Stimulated activated CD4-positive, alpha-beta T cell treated with anti-CD3 and anti-CD28 coated beads, Interleukin-4, amount 100 ng/mL, for 4 hours (primary cell): Measurements from ENCODE around the gene KCNH8.
"Not testable (repeated sequence)": the region's sequence is repeated elsewhere in the genome, so short reads cannot be mapped to it uniquely, and the experiment has no call there.

Experiments used
- DNase-seq, 2 experiments: peaks; one replicate each; pipeline ENCODE4 v3.0.0-alpha.2; 2020

KCNH8 gene

DNA sequence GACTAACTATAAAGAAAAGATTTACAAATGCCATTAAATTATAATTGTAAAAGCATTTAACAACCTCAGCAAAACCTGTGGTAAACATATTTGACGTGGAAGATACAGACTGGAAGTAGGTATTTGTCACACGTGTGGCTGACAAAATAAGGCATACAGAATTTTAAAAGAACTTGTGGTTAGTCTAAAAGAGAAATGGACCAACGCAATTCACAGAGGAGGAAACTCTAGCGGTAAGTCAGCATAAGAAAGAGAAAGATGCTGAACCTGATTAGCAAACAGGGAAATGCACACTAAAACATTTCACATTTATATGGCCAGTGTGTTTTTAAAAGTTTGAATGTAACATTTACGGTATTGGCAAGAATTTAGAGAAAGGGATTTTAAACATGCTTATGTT, 35.3 kb downstream of the KCNH8 start:
- no peak for DNase-seq

DNA sequence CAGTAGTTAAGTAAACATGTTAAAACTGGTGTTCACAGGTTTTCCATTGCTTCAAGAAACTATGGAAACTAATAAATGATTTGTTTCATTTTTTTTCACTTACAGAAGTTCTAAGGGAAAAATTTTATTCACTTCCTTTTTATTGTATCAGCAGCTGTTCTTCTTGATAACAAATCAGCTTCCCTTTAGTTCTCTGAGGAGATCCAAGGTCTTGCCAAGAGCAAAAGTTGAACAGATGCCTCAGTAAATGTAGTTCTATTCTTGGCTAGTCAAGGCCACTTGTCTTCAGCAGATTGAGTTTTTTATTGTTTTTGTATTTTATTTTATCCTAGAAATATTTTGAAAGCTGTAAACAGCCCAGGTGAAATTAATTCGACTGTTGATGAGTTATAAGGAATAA, 41.8 kb downstream of the KCNH8 start:
- no peak for DNase-seq

DNA sequence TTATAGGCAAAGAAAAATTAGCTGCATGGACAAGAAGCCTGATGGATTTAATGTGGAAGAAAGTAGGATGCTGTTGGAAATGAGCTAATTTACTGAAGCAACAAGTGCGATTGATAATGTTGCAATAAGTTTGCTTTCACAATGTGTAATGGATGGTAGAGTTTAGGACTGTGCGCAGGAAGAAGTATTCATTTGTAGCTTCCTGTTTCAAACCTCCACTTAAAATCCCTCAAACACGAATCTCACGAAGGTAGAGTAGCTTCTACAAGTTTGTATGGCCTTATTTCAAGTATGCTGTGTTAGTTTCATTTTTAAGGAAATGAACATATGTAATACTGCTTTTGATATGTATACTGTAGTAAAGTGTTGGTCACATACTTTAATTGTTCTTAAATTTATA, 42.3 kb downstream of the KCNH8 start:
- no peak for DNase-seq

DNA sequence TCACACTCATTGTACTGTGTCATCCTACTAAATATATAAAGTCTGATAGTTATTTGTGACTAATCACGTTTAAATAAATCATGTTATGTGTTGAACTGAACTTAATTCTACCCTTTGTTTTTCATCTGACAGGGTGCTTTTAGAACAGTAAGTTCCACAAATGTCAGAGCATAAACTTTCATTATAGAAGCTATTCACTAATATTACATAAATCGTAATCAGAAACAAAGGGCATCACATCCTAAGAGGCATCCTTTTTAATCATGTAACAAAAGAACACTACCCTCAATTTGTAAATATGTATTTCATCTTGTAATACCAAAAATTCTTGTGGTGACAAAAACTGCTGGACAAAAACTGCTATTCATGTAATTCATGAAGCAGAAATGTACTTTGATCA, 50.8 kb downstream of the KCNH8 start:
- DNase-seq, result no peak

DNA sequence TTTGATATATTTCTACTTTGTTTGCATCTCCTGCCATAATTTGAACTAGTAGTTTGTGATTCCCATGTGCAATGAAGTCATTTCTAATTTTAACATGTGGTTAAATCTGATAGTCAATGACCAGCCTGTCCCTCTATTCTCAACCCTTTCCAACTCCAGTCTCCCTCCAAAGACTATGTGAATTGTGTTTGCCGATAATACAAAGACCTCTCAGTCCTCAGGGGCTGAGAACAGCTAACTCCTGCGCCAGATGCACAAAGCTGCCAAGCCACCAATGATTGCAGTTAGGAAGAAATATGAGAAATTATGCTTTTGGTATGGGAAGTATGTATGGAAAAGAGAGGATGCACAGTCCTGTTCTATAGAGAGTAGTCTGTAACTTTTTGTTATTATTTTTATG, 54.0 kb downstream of the KCNH8 start:
- DNase-seq, result no peak

DNA sequence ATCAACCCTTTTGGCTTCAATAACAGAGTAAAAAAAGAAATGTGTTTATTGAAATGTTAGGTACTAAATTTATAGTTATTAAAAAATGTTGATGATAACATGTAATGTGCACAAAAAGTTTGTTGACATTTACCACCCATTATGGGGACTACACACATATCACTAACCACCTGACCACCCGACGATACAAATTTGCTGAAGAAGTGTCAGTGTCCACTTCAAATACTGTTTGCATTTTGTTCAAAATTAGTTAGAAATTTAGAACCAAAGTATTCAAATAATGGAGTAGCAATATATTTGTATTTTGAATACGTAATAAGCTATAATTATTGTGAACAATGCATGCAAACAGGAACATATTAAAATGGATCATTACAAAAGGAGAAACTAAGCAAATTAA, 54.4 kb downstream of the KCNH8 start:
- DNase-seq, result no peak

DNA sequence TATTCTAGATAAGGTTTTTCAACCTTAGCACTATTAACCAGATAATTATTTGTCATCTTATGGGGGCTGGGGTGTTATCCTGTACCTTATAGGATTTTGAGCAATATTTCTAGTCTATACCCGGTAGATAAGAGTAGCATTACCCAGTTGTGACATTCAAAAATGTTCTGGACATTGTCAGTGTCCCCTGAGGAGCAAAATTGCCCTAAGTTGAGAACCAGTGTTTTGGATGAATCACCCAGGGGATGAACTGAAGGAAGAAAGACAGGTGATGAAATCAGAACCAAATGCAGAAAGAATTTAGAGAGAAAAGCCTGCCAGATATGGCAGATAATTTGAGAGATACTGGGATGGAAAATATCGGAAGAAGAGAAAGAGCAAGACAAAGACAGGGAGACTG, 58.2 kb downstream of the KCNH8 start:
- no peak for DNase-seq

DNA sequence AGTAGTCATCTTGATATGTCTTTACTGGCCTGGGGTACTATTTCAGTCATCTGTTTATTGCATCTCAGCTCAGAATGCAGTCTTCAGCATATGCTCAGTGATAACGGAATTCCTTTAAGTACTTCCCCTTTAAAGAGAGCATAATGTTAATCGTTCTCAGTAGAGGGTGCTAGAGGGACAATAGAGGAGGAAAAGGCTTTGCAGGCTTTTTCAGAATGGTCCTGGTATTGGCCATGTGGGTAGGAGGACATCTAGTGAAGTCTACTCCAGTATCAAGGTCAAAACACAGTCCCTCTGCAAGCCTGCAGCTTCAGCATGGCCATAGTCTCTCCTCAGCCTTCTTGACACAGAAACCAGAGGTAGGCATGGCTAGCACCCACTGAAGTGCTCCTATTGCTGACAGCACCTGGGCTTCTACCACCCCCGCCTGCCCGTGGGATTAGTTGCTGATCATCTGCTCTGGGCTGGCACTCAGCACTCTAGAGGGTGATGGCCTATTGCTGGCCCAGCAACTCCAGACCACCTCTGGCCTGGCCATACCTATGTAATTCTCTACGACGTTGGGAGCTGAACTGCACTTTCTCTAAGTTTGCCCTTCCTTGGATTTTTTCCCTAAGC, 65.4 kb downstream of the KCNH8 start:
- DNase-seq, result no peak

DNA sequence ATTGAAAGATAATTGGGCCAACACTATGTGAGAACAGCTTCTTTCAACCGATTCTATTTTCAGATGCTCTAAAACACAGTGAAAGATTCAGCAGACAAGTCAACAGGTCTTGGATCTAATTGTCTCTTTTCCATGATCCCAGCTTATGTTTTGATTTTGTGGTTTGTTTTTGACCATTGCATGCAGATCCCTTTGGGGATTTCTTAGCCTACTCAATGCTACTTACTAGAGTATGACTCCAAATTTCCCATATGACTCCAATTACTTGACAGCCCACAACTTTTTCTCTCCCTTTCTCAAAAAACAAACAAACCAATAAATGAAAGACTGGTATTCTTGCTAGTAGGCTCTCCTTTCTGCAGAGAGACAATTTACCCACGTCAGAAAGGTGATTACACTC, 67.1 kb downstream of the KCNH8 start:
- no peak for DNase-seq

DNA sequence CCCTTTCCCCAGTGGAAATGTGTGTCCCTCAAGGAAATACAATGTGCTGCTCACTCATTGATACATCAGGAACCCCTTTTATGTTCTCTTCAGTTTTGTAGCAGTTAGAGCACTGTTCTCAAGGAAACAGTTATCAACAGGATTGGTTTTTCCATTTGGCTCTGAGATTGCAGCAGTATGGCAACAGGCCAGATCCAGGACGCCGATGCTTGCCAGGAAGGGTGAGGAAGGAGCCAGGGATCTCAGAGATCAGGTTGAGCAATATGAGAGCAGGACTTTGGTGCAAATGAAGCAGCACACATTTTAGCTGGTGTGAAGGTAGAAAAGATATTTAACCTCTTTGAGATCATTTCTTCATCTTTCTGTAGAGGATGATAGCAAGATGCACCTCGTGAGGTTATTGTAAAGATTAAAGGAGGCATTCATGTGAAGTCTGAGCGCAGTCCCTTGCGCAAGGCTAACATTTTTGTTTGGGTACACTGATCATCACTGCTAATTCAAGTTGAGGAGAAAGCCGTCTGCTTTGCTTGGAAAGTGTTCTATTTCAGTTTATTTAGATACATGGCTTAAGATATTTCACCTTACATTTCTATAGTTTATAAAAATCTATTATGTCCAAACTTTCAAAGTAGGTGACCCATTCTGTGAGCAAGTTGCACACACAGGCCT, 68.5 kb downstream of the KCNH8 start:
- no peak for DNase-seq

DNA sequence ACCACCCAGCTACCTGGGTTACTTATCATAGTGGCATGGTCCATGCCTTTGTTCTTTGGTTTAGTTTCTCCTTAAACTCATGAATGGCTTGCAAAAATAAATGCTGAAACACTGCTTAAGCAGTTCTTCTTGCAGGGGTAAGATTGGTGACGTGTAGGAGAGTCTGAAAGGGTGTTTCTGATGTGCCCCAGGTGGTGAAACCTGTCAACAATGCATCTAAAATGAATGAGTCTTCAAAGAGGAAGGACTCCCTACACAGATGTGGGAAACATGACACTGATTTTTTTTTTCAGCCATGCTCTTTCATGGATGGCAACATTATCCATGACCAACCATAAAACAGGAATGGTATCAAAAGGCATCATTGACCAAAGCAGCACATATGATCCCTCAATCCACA, 72.0 kb downstream of the KCNH8 start:
- DNase-seq, result no peak

DNA sequence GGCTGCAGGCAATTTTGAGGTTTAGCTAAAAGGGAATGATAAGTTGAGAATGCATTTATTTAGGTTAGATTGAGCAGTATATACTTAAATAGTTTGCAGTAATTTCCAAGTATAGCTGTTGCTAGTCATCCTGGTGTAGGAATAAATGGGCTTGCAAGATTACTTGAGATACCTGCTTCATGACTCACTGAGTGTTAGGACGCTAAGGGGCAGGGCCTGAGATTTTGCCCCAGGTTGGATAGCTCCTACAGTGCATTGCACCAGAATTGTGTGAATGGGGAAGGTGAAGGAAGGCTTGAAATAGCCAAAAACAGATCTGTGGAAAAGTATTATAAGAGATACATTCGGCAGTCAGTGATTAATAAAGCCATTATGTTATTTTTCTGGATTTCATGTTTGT, 72.8 kb downstream of the KCNH8 start:
- DNase-seq, result no peak

DNA sequence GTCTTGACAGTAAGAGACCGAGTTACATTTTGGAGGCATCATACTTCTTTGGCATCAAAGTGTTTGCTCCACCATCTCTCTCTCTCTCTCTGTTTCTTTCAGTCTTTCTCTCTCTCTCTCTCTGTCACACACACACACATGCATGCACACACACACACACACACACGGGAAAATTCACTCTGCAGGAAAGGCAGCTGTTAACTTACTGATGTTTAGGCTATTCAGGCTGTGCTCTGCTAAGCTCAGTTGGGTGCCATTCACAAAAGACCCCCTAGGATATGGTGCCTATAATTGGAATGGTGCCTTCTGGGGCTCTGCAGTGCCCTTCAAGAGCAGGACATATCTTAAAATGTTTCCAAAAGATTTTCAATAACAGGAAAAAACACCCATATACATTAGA, 78.2 kb downstream of the KCNH8 start:
- no peak for DNase-seq

DNA sequence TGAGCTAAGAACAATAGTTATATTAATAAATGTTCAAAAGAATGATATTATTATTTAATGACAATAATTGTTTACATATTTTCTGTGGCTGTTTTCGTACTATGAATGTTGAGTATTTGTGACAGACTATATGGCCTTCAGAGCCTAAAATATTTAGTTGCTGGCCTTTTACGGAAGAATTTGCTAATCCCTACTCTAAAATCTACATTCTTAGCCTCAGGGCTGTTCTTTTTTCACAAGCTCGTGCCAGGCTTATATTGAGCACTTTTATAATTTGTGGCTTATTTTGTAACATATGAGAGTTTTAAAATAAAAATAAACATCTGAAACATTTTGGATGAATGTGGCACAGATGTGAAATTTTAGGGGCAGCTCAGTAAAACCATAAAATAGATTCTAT, 79.9 kb downstream of the KCNH8 start:
- no peak for DNase-seq

DNA sequence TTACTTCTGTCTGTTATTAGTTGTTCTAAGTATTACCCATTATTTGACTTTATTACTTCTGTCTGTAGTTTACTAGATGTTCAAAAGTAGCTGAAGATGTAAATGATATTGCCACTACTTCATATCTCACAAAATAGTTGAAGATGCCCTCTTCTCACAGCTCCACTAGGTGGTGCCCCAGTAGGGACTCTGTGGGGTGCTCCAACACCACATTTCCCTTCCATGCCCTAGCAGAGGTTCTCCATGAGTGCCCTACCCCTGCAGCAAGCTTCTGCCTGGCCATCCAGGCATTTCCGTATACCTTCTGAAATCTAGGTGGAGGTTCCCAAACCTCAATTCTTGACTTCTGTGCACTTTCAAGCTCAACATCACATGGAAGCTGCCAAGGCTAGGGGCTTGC, 80.8 kb downstream of the KCNH8 start:
- DNase-seq, result no peak

DNA sequence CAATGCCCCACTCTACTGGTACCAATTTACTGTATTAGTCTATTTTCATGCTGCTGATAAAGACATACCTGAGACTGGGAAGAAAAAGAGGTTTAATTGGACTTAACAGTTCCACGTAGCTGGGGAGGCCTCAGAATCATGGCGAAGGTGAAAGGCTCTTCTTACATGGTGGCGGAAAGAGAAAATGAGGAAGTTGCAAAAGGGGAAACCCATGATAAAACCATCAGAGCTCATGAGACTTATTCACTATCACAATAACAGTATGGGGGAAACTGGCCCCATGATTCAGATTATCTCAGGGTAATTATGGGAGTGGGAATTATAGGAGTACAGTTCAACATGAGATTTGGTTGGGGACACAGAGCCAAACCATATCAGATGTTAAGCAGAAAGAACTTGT, 81.6 kb downstream of the KCNH8 start:
- DNase-seq, result not testable (repeated sequence)

DNA sequence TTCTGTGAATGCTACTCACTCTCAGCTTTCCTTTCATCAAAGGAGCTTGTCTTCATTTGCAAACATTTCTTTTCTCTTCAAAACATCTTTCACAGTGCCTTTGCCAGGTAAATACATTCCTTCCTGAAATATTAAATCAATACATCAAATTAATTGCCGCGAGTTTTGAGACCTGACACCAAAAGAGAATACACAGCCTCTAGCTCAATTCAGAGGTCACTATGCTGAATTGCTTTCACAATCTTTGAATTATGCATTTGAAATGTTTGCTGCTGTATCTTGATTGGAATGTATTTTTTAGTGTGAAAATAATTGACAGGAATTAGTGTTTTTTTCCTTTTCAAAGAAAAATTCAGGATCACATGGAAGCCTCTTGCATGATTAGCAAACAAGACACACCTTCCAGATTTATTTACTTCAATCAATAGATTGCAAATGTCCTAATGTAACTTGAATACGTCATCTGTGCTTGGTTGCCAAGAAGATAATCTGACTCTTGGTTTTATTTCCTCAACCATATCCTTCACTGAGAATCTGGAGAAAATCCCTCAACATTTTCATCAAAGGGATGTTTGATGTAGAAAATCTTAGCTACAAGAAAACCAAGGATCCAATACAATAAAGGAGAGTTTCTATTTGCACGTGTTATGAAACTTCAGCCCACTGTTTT, 83.6 kb downstream of the KCNH8 start:
- no peak for DNase-seq

DNA sequence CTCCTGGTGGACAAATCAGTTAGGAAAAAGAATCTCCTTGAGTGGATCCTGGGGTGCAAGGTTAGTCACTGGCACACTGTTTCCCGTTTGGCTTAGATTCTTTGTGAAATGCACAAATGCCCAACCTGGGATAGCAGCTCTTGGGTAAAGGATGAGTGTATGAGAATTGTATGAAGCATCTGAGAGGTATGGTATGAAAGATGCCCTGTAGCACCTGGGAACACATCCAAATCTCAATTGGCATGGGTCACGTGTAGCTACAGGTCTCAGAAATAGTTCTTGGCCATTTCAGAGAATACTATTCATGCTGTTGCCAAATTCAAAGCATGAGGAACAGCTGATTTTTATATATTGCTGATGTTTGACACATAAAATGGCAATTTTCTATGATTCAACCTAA, 84.3 kb downstream of the KCNH8 start:
- DNase-seq, result no peak

DNA sequence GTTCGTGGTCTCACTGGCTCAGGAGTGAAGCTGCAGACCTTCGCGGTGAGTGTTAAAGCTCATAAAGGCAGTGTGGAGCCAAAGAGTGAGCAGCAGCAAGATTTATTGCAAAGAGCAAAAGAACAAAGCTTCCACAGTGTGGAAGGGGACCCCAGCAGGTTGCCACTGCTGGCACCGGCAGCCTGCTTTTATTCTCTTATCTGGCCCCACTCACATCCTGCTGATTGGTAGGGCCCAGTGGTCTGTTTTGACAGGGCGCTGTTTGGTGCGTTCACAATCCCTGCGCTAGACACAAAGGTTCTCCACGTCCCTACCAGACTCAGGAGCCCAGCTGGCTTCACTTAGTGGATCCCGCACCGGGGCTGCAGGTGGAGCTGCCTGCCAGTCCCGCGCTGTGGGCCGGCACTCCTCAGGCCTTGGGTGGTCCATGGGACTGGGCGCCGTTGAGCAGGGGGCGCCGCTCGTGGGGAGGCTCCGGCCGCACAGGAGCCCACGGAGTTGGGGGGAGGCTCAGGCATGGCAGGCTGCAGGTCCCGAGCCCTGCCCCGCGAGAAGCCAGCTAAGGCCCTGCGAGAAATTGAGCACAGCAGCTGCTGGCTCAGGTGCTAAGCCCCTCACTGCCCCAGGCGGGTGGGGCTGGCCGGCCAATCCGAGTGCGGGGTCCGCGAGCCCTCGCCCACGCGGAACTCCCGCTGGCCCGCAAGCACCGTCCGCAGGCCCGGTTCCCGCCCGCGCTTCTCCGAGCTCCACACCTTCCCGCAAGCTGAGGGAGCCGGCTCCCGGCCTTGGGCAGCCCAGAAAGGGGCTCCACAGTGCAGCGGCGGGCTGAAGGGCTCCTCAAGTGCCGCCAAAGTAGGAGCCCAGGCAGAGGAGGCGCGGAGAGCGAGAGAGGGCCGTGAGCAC, 85.8 kb downstream of the KCNH8 start:
- not testable (repeated sequence) for DNase-seq

DNA sequence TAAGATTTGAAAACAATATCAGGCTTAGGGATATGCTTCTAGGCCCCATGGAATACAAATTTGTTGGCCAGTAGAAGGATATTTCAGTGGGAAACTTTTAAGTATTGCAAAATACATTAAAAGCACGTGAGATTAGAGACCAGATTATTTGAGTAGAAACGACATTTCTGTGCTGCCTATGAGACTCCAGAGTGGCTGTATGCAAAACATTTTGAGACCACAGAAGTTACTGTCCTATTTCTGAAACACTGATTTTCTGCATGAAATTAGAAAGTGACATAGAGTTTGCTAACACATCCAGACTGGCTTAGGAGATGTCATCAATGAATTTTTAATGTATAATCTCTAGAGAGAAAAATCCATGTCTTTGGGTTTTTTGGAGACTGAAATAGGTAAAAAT, 99.8 kb downstream of the KCNH8 start:
- no peak for DNase-seq

DNA sequence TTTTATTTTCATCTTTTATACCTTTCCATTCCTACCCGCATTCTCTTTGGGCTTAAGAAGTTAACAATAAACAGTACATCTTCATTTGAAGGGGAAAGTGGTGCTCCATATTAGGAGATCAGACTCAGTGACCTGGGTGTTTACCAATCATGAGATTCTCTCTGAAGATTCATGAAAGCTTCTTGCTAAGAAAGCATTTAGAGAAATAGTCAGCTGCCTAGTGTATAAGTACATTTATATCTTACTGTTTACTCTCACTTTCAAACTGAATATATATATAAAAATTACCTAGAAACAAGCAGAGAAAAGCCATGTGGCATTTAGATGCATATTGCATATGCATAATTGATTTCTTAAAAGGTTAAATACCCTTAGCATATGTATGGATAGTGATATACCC, 100.5 kb downstream of the KCNH8 start:
- DNase-seq, result no peak

DNA sequence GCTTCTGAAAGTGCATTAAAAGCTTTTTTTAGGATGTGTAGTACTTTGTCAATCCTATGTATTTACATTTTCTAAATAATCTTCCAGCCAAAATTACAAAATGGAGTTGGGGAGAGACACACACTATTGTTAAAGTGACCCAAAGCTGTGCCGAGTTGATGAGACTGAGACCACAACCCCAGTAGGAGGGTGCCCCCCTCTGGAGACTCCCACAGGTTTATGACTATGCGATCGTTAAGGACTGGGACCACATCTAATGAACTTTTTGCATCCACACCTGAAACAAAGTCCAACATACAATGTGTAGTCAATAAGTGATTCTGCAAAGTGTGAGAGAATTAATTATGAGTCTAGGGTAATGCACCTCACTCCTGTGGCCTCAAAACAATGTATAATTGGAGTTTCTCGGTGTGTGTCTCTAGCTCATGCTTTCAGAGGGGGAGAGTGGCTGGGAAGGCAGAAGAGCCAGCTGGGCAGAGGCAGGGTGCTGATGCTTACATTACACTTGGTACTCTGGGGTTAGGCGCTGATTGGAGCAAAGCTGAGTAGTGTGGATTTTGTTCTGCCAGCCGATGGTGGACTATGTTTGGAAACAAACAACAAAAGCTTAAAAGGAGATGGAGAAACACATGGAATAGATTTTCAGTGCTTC, 102.8 kb downstream of the KCNH8 start:
- no peak for DNase-seq

DNA sequence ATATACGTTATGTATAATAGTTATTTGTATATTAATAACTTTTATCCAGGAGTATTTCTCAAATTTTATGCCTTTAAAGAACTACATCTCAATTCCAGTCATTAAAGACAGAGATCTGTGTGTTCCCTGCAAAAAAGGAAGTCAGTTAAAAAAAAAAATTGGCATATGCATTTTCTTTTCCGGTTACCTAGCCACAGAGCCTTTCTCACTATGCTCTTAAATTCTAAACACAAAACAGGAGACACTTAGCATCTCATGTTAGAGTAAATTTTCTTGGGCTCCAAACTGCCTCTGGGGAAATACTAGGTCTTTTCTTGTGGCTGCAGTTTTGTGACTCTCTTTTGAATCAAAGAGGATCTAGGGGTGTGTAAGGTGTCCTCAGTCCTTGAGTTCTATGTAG, 105.9 kb downstream of the KCNH8 start:
- DNase-seq, result no peak
